MCF 10A (cell line): ENCODE results near the gene TSR2. TPM values are rescaled to one million over a fixed set of nuclear protein-coding genes. Genes with fewer than 3 reads are reported as not detected.
"Not testable (repeated sequence)": the region's sequence is repeated elsewhere in the genome, so short reads cannot be mapped to it uniquely, and the experiment has no call there.

Experiments
- BruUV-seq: library from RNA; stranded (reverse); fragments of 400-500 nt; replicated peaks from 2 replicates; lab custom pipeline; 2021; lab: Mats Ljungman, UMichigan
- CTCF ChIA-PET: fragments of 300-600 bp; sonication (Branson Sonifier 250); formaldehyde crosslinking; extraction: SDS; loops from one replicate; lab custom pipeline; 2021; ENCODE audit warnings: antibody characterized with exemption, inconsistent platforms; lab: Yijun Ruan, JAX
- POLR2A ChIA-PET: fragments of 300-600, 350-650 bp; sonication (Branson Sonifier 250); formaldehyde crosslinking; extraction: SDS; loops from one replicate; lab custom pipeline; 2020; ENCODE audit warnings: antibody characterized with exemption, inconsistent platforms; lab: Yijun Ruan, JAX
- DNase-seq: peaks from one replicate; pipeline ENCODE4 v3.0.0-alpha.2; 2018; ENCODE audit not compliant: unreplicated experiment
- H3K27ac Mint-ChIP-seq: one replicate; pipeline ENCODE4 v1.8.0; 2022; ENCODE audit warnings: mild to moderate bottlenecking, low read depth, mixed read lengths; ENCODE audit not compliant: unreplicated experiment
- H3K27me3 Mint-ChIP-seq: one replicate; pipeline ENCODE4 v1.8.0; 2022; ENCODE audit warnings: mixed read lengths; ENCODE audit not compliant: insufficient read depth, unreplicated experiment
- H3K36me3 Mint-ChIP-seq: one replicate; pipeline ENCODE4 v1.8.0; 2022; ENCODE audit warnings: mild to moderate bottlenecking, moderate library complexity, mixed read lengths; ENCODE audit not compliant: insufficient read depth, unreplicated experiment
- H3K4me1 Mint-ChIP-seq: one replicate; pipeline ENCODE4 v1.8.0; 2022; ENCODE audit warnings: mixed read lengths; ENCODE audit not compliant: insufficient read depth, unreplicated experiment
- H3K4me3 Mint-ChIP-seq: one replicate; pipeline ENCODE4 v1.8.0; 2022; ENCODE audit warnings: mild to moderate bottlenecking, moderate library complexity, mixed read lengths; ENCODE audit not compliant: unreplicated experiment
- H3K9me3 Mint-ChIP-seq: one replicate; pipeline ENCODE4 v1.8.0; 2022; ENCODE audit warnings: mixed read lengths; ENCODE audit not compliant: unreplicated experiment
- CTCF ChIP-seq: fragments of 200-600 bp; IDR thresholded peaks from one replicate; pipeline ENCODE4 v1.8.0; 2022; ENCODE audit warnings: antibody characterized with exemption, mild to moderate bottlenecking; ENCODE audit not compliant: unreplicated experiment
- intact Hi-C: fragments of 100-400 bp; cut with micrococcal nuclease; formaldehyde crosslinking; loops from 2 replicates; pipeline ENCODE4 v1.14.1; 2022
- total RNA-seq: library from RNA; stranded (reverse); gene quantifications from 2 replicates; pipeline ENCODE4 v1.2.3, GENCODE V29; 2022

TSR2 gene
- total RNA-seq, 1 experiment from 2014 or later, result 30.3 TPM

GRCh38 chrX:54483946-54484345 is 43.7 kb downstream of the TSR2 start:
- peaks cover 46% of the 10 kb centered on the region for H3K27me3 Mint-ChIP-seq
- H3K4me3 Mint-ChIP-seq, result no peak overlapping the region
- POLR2A ChIA-PET, result interaction anchor here (0.9 to 1.5 kb wide), 3 partner anchors 9 to 25 kb away, joined by 3 to 4 read pairs (median 4); no protein-coding TSS in a partner anchor
- DNase-seq, result no peak
- peaks cover 6% of the 10 kb centered on the region for H3K4me1 Mint-ChIP-seq
- H3K36me3 Mint-ChIP-seq, result no peaks in the 10 kb centered on the region
- CTCF ChIA-PET, result no interaction called here
- no peak overlapping the region for H3K27ac Mint-ChIP-seq
- no peaks in the 10 kb centered on the region for H3K9me3 Mint-ChIP-seq
- intact Hi-C loops, result no loop called here
- no peak for TF ChIP-seq CTCF
- BruUV-seq, result no TSS peak

GRCh38 chrX:54484666-54485065 is 44.5 kb downstream of the TSR2 start:
- H3K27ac Mint-ChIP-seq, result no peak overlapping the region
- intact Hi-C loops, result no loop called here
- no peaks in the 10 kb centered on the region for H3K9me3 Mint-ChIP-seq
- ChIA-PET CTCF (no interaction called here), POLR2A (interaction anchor here (0.9 to 1.5 kb wide), 2 partner anchors 9 to 10 kb away, joined by 3 to 4 read pairs; no protein-coding TSS in a partner anchor)
- H3K4me3 Mint-ChIP-seq, result no peak overlapping the region
- H3K27me3 Mint-ChIP-seq, result peaks cover 41% of the 10 kb centered on the region
- TF ChIP-seq CTCF, result no peak
- no peaks in the 10 kb centered on the region for H3K36me3 Mint-ChIP-seq
- BruUV-seq, result no TSS peak
- no peak for DNase-seq
- peaks cover 6% of the 10 kb centered on the region for H3K4me1 Mint-ChIP-seq

- H3K36me3 Mint-ChIP-seq, DNase-seq, CTCF ChIA-PET, POLR2A ChIA-PET, H3K9me3 Mint-ChIP-seq, H3K4me1 Mint-ChIP-seq, H3K4me3 Mint-ChIP-seq, intact Hi-C loops, BruUV-seq, H3K27ac Mint-ChIP-seq: not testable (repeated sequence)
- peaks cover 25% of the 10 kb centered on the region for H3K27me3 Mint-ChIP-seq
These were observed 49.6 kb downstream of the TSR2 start for GRCh38 chrX:54489819-54490218.

GRCh38 chrX:54492340-54492739 is 52.1 kb downstream of the TSR2 start:
- CTCF ChIA-PET, result no interaction called here
- BruUV-seq, result TSS peak; percentile 17
- Mint-ChIP-seq H3K36me3 (no peaks in the 10 kb centered on the region), H3K4me3 (no peak overlapping the region), H3K4me1 (no peaks in the 10 kb centered on the region), H3K9me3 (no peaks in the 10 kb centered on the region), H3K27me3 (peaks cover 31% of the 10 kb centered on the region), H3K27ac (peak overlapping the region; percentile 69)
- peak; percentile 60 for DNase-seq
- TF ChIP-seq CTCF, result no peak
- intact Hi-C loops, result loop anchor here (1.0 kb wide), 1 partner anchor 18 kb away; no protein-coding TSS in a partner anchor
- POLR2A ChIA-PET, result interaction anchor here (0.7 to 1.4 kb wide), 3 partner anchors 8 to 37 kb away, joined by 3 to 4 read pairs (median 4); no protein-coding TSS in a partner anchor
